Measurements from ENCODE around the gene TOPBP1.

TOPBP1 gene

GRCh38 chr3:133661454-133662277 is at the start of gene TOPBP1:
Gene TOPBP1, minus strand, starts transcription at chr3:133661941. Its CDS starts 814 bp downstream, at chr3:133661127.
- DNase-seq (ENCODE audit: low spot score), result peak; percentile 82
- no peak for TF ChIP-seq CTCF (IDR thresholded peaks at IDR 0.05)
- Histone ChIP-seq H3K4me3 (peak within 1 kb of the TSS; percentile 97), H3K27ac (peak within 1 kb of the TSS; percentile 58 to 82)

GRCh38 chr3:133711013-133711412 is 49.3 kb upstream of the TOPBP1 start:
- peak; percentile 7 for DNase-seq (ENCODE audit: low spot score)
- no peak for TF ChIP-seq CTCF (IDR thresholded peaks at IDR 0.05)
- Histone ChIP-seq H3K4me3 (no peak overlapping the region), H3K27ac (no peak overlapping the region)

- H3K27ac ChIP-seq, result no peak overlapping the region
- TF ChIP-seq CTCF (IDR thresholded peaks at IDR 0.05), result no peak
- no peak overlapping the region for H3K4me3 ChIP-seq
- DNase-seq (ENCODE audit: low spot score), result peak; percentile 28
Observed at GRCh38 chr3:133709139-133709750, 47.5 kb upstream of the TOPBP1 start.

GRCh38 chr3:133706033-133706432 is 44.3 kb upstream of the TOPBP1 start:
- TF ChIP-seq CTCF (IDR thresholded peaks at IDR 0.05), result no peak
- peak; percentile 47 for DNase-seq (ENCODE audit: low spot score)
- Histone ChIP-seq H3K4me3 (no peak overlapping the region), H3K27ac (no peak overlapping the region)

GRCh38 chr3:133703915-133704314 is 42.2 kb upstream of the TOPBP1 start:
- no peak for DNase-seq (ENCODE audit: low spot score)

GRCh38 chr3:133701435-133702358 is 40.0 kb upstream of the TOPBP1 start:
- Histone ChIP-seq H3K27ac (no peak overlapping the region), H3K4me3 (no peak overlapping the region)
- no peak for DNase-seq (ENCODE audit: low spot score)
- TF ChIP-seq CTCF (IDR thresholded peaks at IDR 0.05), result no peak

More at GRCh38 chr3:133703915-133704314, 42.2 kb upstream of the TOPBP1 start:
- no peak overlapping the region for H3K4me3 ChIP-seq
- H3K27ac ChIP-seq, result no peak overlapping the region
- TF ChIP-seq CTCF (IDR thresholded peaks at IDR 0.05), result no peak

Data from coronary artery (tissue), 2 donors.